HG02571 (cell line): ENCODE measurements around the gene DUXA.

Source experiments
- ATAC-seq: cut with Tn5 transposase; IDR thresholded peaks from one replicate; pipeline ENCODE4 v1.9.1; 2021; ENCODE audit warnings: mild to moderate bottlenecking, moderate library complexity; ENCODE audit not compliant: unreplicated experiment

DUXA gene

DNA sequence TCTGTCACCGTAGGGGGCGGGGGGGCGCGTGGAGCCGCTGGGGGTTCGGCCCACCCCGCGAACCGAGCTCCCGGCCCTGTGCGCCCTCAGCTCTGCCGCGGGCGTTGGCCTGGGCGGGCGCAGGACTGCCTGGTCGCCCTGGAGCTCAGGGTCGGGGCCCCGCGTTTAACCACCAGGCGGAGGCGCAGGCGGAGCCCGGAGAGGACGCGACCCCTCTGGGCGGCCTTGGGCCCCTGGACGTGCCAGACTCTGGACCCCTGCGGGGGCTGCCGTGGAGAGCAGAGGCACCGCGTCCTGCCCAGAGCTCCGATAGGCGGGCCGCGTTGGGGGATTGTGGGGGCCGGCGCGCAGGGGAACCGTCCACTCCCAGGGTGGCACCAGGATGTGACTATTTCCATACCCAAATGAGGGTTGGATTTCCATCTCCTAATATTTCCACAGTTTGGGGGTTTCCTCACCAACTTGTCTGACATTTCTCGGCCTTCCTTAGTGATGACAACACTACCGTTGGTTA lies 60.5 kb downstream of the DUXA start:
- no peak for ATAC-seq

DNA sequence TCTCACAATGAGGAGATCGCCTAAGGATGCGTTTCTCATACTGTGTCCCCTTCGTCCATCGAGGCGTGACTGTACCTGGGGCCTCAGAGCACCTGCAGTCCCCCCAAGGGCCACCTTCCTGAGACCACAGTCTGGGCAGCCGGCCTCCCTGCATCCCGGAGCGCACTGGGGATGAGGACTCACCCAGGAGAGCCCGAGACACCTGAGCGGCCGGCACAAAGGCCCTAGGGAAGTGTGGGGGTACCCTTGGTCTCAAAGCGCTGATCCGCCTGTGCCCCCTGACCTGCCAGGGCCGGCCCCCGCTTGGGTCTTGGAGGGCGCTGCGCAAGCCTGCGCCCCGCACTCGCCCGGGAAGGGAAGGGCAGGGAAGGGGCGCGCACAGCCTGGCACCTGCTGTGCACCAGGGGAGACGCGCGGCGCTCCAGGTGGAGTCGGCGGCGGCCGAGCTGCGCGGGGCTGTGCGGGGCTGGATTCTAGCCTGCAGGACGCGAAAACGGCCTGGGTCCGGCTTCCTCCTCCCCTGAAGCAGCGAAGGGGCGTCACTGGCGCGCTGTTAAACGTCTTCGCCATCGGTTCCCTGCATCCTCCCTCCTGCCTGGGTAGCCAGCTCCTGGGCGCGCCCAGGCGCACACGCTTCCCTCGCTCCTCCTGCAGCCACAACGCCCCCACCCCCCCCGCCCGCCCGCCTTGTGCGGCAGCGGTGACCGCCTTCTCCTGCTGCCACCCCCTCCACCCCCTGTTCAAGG lies 61.1 kb downstream of the DUXA start:
- ATAC-seq = no peak
